ENCODE data around the gene DBX2. TPM values are rescaled to one million over a fixed set of nuclear protein-coding genes. Genes with fewer than 3 reads are reported as not detected.
"Not testable (repeated sequence)": the region's sequence is repeated elsewhere in the genome, so short reads cannot be mapped to it uniquely, and the experiment has no call there.

The DBX2 gene
- total RNA-seq, 1 donor from 2014 or later, result not detected

- peaks cover 2% of the 10 kb centered on the region for H3K36me3 Mint-ChIP-seq (ENCODE audit: unreplicated experiment)
- DNase-seq (ENCODE audit: extremely low spot score, unreplicated experiment), result no peak
- H3K4me1 Mint-ChIP-seq (ENCODE audit: unreplicated experiment), result no peaks in the 10 kb centered on the region
- peaks cover 15% of the 10 kb centered on the region for H3K27me3 Mint-ChIP-seq (ENCODE audit: unreplicated experiment)
- no peak for TF ChIP-seq CTCF (IDR thresholded peaks at IDR 0.05)
- peaks cover 5% of the 10 kb centered on the region for H3K9me3 Mint-ChIP-seq (ENCODE audit: unreplicated experiment)
- no peak overlapping the region for H3K4me3 Mint-ChIP-seq (ENCODE audit: unreplicated experiment)
- H3K27ac Mint-ChIP-seq (ENCODE audit: unreplicated experiment), result no peak overlapping the region
These were observed 37.7 kb upstream of the DBX2 start for GRCh38 chr12:45088608-45089007.

- H3K4me3 Mint-ChIP-seq (ENCODE audit: unreplicated experiment); DNase-seq (ENCODE audit: extremely low spot score, unreplicated experiment); H3K27ac Mint-ChIP-seq (ENCODE audit: unreplicated experiment); H3K9me3 Mint-ChIP-seq (ENCODE audit: unreplicated experiment); H3K27me3 Mint-ChIP-seq (ENCODE audit: unreplicated experiment); H3K36me3 Mint-ChIP-seq (ENCODE audit: unreplicated experiment); H3K4me1 Mint-ChIP-seq (ENCODE audit: unreplicated experiment): not testable (repeated sequence)
These were observed 33.3 kb upstream of the DBX2 start for GRCh38 chr12:45084248-45084647.

GRCh38 chr12:45077251-45077650 is 26.4 kb upstream of the DBX2 start:
- H3K9me3 Mint-ChIP-seq (ENCODE audit: unreplicated experiment), result no peaks in the 10 kb centered on the region
- H3K4me1 Mint-ChIP-seq (ENCODE audit: unreplicated experiment), result no peaks in the 10 kb centered on the region
- H3K27me3 Mint-ChIP-seq (ENCODE audit: unreplicated experiment), result peaks cover 18% of the 10 kb centered on the region
- H3K27ac Mint-ChIP-seq (ENCODE audit: unreplicated experiment), result no peak overlapping the region
- no peak for DNase-seq (ENCODE audit: extremely low spot score, unreplicated experiment)
- H3K36me3 Mint-ChIP-seq (ENCODE audit: unreplicated experiment), result no peaks in the 10 kb centered on the region
- no peak for TF ChIP-seq CTCF (IDR thresholded peaks at IDR 0.05)
- H3K4me3 Mint-ChIP-seq (ENCODE audit: unreplicated experiment), result no peak overlapping the region

DNA sequence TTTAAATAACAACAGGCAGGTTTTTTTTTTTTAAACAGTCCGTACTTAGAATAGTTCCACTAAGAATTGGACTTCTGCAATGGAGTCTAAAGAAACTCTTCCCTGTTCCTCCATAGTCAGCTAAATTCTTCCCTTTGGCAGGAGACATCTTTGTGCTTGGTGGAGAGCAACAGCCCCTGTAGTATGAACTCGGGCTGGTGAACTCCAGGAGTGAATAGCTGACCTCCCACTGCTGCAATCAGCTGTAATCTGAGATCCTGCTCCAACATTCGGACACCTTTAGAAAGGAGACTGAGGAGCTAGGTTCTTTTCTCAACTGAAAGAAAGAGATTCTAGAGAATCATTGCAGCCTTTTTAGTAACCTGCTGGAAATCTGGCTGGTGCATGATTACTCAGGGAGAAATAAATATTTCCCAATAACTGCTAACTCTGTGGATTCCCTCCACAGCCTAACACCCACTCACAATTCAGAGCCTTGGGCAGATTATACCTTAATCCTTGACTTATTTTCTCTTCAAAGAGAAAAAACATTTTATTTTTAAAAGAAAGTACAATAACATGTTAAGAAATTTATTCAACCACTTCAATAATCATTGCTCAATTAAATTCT is 25.6 kb upstream of the DBX2 start:
- Mint-ChIP-seq H3K27me3 (ENCODE audit: unreplicated experiment) (peaks cover 18% of the 10 kb centered on the region), H3K4me1 (ENCODE audit: unreplicated experiment) (no peaks in the 10 kb centered on the region)
- no peak for DNase-seq (ENCODE audit: extremely low spot score, unreplicated experiment)

DNA sequence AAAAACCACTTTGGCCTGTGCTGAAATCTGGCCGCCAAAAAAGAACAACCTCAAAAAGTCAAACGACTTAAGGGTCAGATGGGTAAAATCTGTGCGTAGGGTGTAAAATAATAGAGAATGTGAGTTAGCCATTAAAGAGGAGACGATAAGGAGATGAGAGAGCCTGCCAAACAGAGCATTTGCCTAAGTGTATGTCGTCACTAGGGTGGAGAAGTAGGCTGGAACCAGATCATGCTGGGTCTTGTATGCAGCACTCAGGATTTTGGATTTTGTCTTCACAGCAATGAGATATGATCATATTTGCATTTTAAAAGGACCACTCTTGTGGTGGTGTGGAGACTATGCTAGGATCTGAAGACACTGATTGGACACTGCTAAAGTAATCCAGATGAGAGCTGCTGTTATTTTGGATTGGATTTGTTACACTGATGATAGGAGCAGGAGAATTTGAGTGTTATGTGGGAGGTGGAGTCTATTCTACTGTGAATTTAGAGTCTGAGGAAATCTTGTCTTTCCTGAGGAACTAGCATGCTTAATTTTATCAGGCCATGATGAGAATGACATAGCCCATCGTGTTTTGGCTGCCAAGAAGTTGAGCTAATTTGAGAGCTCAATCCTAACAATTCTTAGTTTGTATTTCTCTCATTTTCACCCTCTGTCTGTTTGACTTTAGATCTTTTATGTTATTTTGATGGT is 24.8 kb upstream of the DBX2 start:
- Mint-ChIP-seq H3K9me3 (ENCODE audit: unreplicated experiment) (no peaks in the 10 kb centered on the region), H3K27me3 (ENCODE audit: unreplicated experiment) (peaks cover 16% of the 10 kb centered on the region), H3K36me3 (ENCODE audit: unreplicated experiment) (no peaks in the 10 kb centered on the region), H3K4me3 (ENCODE audit: unreplicated experiment) (no peak overlapping the region), H3K27ac (ENCODE audit: unreplicated experiment) (no peak overlapping the region), H3K4me1 (ENCODE audit: unreplicated experiment) (no peaks in the 10 kb centered on the region)
- TF ChIP-seq CTCF (IDR thresholded peaks at IDR 0.05), result no peak
- DNase-seq (ENCODE audit: extremely low spot score, unreplicated experiment), result no peak

More for the DNA sequence above, 25.6 kb upstream of the DBX2 start:
- TF ChIP-seq CTCF (IDR thresholded peaks at IDR 0.05), result no peak
- Mint-ChIP-seq H3K27ac (ENCODE audit: unreplicated experiment) (no peak overlapping the region), H3K36me3 (ENCODE audit: unreplicated experiment) (no peaks in the 10 kb centered on the region), H3K4me3 (ENCODE audit: unreplicated experiment) (no peak overlapping the region), H3K9me3 (ENCODE audit: unreplicated experiment) (no peaks in the 10 kb centered on the region)
